Activated T-cell treated with anti-CD3 and anti-CD28 coated beads, Interleukin-2, amount 50 U/mL, for 72 hours (primary cell): ENCODE measurements around the gene C2CD4C. TPM values are rescaled to one million over a fixed set of nuclear protein-coding genes. Genes with fewer than 3 reads are reported as not detected.

Source experiments
- ATAC-seq, 2 donors: fragments of 150-1000 bp; cut with Tn5 transposase; replicated peaks in 1 of 2; 2 replicates each; pipeline ENCODE4 v1.10.0; 2021; ENCODE audit warnings: moderate library complexity in 2 of 2, mild to moderate bottlenecking in 1 of 2
- DNase-seq, 2 donors: peaks; one replicate each; pipeline ENCODE4 v3.0.0; 2021 to 2022; ENCODE audit warnings: mixed read lengths in 1 of 2
- H3K27ac Mint-ChIP-seq: one replicate; pipeline ENCODE4 v1.8.0; 2022; ENCODE audit warnings: mild to moderate bottlenecking, moderate library complexity, mixed read lengths
- H3K27me3 Mint-ChIP-seq: one replicate; pipeline ENCODE4 v1.8.0; 2022; ENCODE audit warnings: low read depth, mixed read lengths
- H3K36me3 Mint-ChIP-seq, 2 donors: one replicate each; pipeline ENCODE4 v1.8.0; 2022; ENCODE audit warnings: mixed read lengths in 2 of 2, mild to moderate bottlenecking in 1 of 2; ENCODE audit not compliant: insufficient read depth in 2 of 2
- H3K4me1 Mint-ChIP-seq: one replicate; pipeline ENCODE4 v1.8.0; 2022; ENCODE audit warnings: low read depth, mixed read lengths
- H3K4me3 Mint-ChIP-seq, 2 donors: one replicate each; pipeline ENCODE4 v1.8.0; 2022; ENCODE audit warnings: mild to moderate bottlenecking in 2 of 2, mixed read lengths in 2 of 2, moderate library complexity in 2 of 2
- H3K9me3 Mint-ChIP-seq, 2 donors: one replicate each; pipeline ENCODE4 v1.8.0; 2022; ENCODE audit warnings: mixed read lengths in 2 of 2
- total RNA-seq, 2 donors: library from RNA; stranded (reverse); gene quantifications; one replicate each; pipeline ENCODE4 v1.2.3, GENCODE V29; 2022

The C2CD4C gene
- total RNA-seq, 2 donors from 2014 or later, result 0.77 to 0.97 TPM

GRCh38 chr19:376111-376470 lies 32.9 kb downstream of the C2CD4C start:
- peaks cover 10% of the 10 kb centered on the region for H3K4me1 Mint-ChIP-seq

GRCh38 chr19:375395-376110 lies 33.4 kb downstream of the C2CD4C start:
- Mint-ChIP-seq H3K27me3 (peaks cover 8% of the 10 kb centered on the region), H3K9me3 (peaks cover 0 to under 1% of the 10 kb centered on the region in 2 donors), H3K36me3 (no peaks in the 10 kb centered on the region), H3K4me3 (no peak overlapping the region), H3K4me1 (peaks cover 7% of the 10 kb centered on the region), H3K27ac (no peak overlapping the region)
- ATAC-seq (no peak), DNase-seq (no peak)

More at GRCh38 chr19:376111-376470, 32.9 kb downstream of the C2CD4C start:
- H3K27me3 Mint-ChIP-seq, result peaks cover 8% of the 10 kb centered on the region
- H3K9me3 Mint-ChIP-seq, result peaks cover 0 to 1% of the 10 kb centered on the region in 2 donors
- no peak for ATAC-seq
- no peak overlapping the region for H3K27ac Mint-ChIP-seq
- H3K36me3 Mint-ChIP-seq, result no peaks in the 10 kb centered on the region
- no peak for DNase-seq
- no peak overlapping the region for H3K4me3 Mint-ChIP-seq

GRCh38 chr19:374886-375235 lies 34.1 kb downstream of the C2CD4C start:
- no peak overlapping the region for H3K27ac Mint-ChIP-seq
- no peaks in the 10 kb centered on the region for H3K9me3 Mint-ChIP-seq
- peaks cover 10% of the 10 kb centered on the region for H3K27me3 Mint-ChIP-seq
- ATAC-seq, result no peak
- peaks cover 4% of the 10 kb centered on the region for H3K4me1 Mint-ChIP-seq
- no peak for DNase-seq
- no peak overlapping the region for H3K4me3 Mint-ChIP-seq
- H3K36me3 Mint-ChIP-seq, result no peaks in the 10 kb centered on the region

GRCh38 chr19:374183-374885 lies 34.6 kb downstream of the C2CD4C start:
- Mint-ChIP-seq H3K9me3 (no peaks in the 10 kb centered on the region), H3K27me3 (peaks cover 13% of the 10 kb centered on the region), H3K4me3 (no peak overlapping the region), H3K4me1 (peaks cover 4% of the 10 kb centered on the region), H3K27ac (no peak overlapping the region), H3K36me3 (no peaks in the 10 kb centered on the region)
- no peak for DNase-seq
- no peak for ATAC-seq

GRCh38 chr19:373391-374182 lies 35.4 kb downstream of the C2CD4C start:
- H3K27ac Mint-ChIP-seq, result no peak overlapping the region
- no peaks in the 10 kb centered on the region for H3K36me3 Mint-ChIP-seq
- peaks cover 13% of the 10 kb centered on the region for H3K27me3 Mint-ChIP-seq
- H3K9me3 Mint-ChIP-seq, result no peaks in the 10 kb centered on the region
- DNase-seq (no peak), ATAC-seq (no peak)
- peaks cover 4% of the 10 kb centered on the region for H3K4me1 Mint-ChIP-seq
- H3K4me3 Mint-ChIP-seq, result no peak overlapping the region

- no peaks in the 10 kb centered on the region for H3K36me3 Mint-ChIP-seq
- no peaks in the 10 kb centered on the region for H3K4me1 Mint-ChIP-seq
- ATAC-seq, result no peak
- H3K27me3 Mint-ChIP-seq, result peaks cover 13% of the 10 kb centered on the region
- no peak for DNase-seq
- H3K4me3 Mint-ChIP-seq, result no peak overlapping the region
- H3K9me3 Mint-ChIP-seq, result no peaks in the 10 kb centered on the region
- no peak overlapping the region for H3K27ac Mint-ChIP-seq
These were observed 36.5 kb downstream of the C2CD4C start for GRCh38 chr19:372306-372890.

- no peaks in the 10 kb centered on the region for H3K9me3 Mint-ChIP-seq
- ATAC-seq, result no peak
- H3K27ac Mint-ChIP-seq, result no peak overlapping the region
- H3K36me3 Mint-ChIP-seq, result no peaks in the 10 kb centered on the region
- no peak for DNase-seq
- H3K4me1 Mint-ChIP-seq, result no peaks in the 10 kb centered on the region
- peaks cover 13% of the 10 kb centered on the region for H3K27me3 Mint-ChIP-seq
- no peak overlapping the region for H3K4me3 Mint-ChIP-seq
These were observed 37.3 kb downstream of the C2CD4C start for GRCh38 chr19:371501-372168.

- H3K36me3 Mint-ChIP-seq, result no peaks in the 10 kb centered on the region
- no peak overlapping the region for H3K27ac Mint-ChIP-seq
- H3K27me3 Mint-ChIP-seq, result peaks cover 13% of the 10 kb centered on the region
- DNase-seq (no peak), ATAC-seq (no peak)
- H3K9me3 Mint-ChIP-seq, result no peaks in the 10 kb centered on the region
- H3K4me3 Mint-ChIP-seq, result no peak overlapping the region
- no peaks in the 10 kb centered on the region for H3K4me1 Mint-ChIP-seq
These were observed 38.2 kb downstream of the C2CD4C start for GRCh38 chr19:370641-371330.

GRCh38 chr19:369876-370275 lies 39.1 kb downstream of the C2CD4C start:
- ATAC-seq (no peak), DNase-seq (no peak)
- Mint-ChIP-seq H3K27ac (no peak overlapping the region), H3K36me3 (no peaks in the 10 kb centered on the region), H3K4me1 (no peaks in the 10 kb centered on the region), H3K9me3 (no peaks in the 10 kb centered on the region), H3K4me3 (no peak overlapping the region), H3K27me3 (peaks cover 13% of the 10 kb centered on the region)

GRCh38 chr19:369256-369655 lies 39.7 kb downstream of the C2CD4C start:
- ATAC-seq, result no peak
- Mint-ChIP-seq H3K4me1 (no peaks in the 10 kb centered on the region), H3K27me3 (peaks cover 13% of the 10 kb centered on the region), H3K36me3 (no peaks in the 10 kb centered on the region), H3K4me3 (no peak overlapping the region), H3K27ac (no peak overlapping the region), H3K9me3 (no peaks in the 10 kb centered on the region)
- DNase-seq, result no peak

- no peak for DNase-seq
- Mint-ChIP-seq H3K4me3 (no peak overlapping the region), H3K9me3 (no peaks in the 10 kb centered on the region), H3K4me1 (no peaks in the 10 kb centered on the region), H3K27me3 (peaks cover 13% of the 10 kb centered on the region), H3K27ac (no peak overlapping the region), H3K36me3 (no peaks in the 10 kb centered on the region)
- ATAC-seq, result no peak
These were observed 40.3 kb downstream of the C2CD4C start for GRCh38 chr19:368630-369024.

- DNase-seq (no peak), ATAC-seq (no peak)
- H3K36me3 Mint-ChIP-seq, result no peaks in the 10 kb centered on the region
- H3K27ac Mint-ChIP-seq, result no peak overlapping the region
- H3K9me3 Mint-ChIP-seq, result no peaks in the 10 kb centered on the region
- peaks cover 13% of the 10 kb centered on the region for H3K27me3 Mint-ChIP-seq
- no peaks in the 10 kb centered on the region for H3K4me1 Mint-ChIP-seq
- no peak overlapping the region for H3K4me3 Mint-ChIP-seq
These were observed 40.9 kb downstream of the C2CD4C start for GRCh38 chr19:367963-368629.
